WTC11 (cell line): ENCODE measurements around the gene S1PR3. TPM values are rescaled to one million over a fixed set of nuclear protein-coding genes. Genes with fewer than 3 reads are reported as not detected.

ENCODE experiments used
- ATAC-seq: fragments of 200-7000 bp; cut with Tn5 transposase; 2 replicates; pipeline ENCODE4 v1.10.0; 2021; ENCODE audit warnings: mild to moderate bottlenecking, moderate library complexity
- CTCF ChIA-PET: fragments of 300-600 bp; sonication (Branson Sonifier 250); formaldehyde crosslinking; loops from one replicate; lab custom pipeline; 2021; ENCODE audit warnings: antibody characterized with exemption; lab: Charles Lee
- POLR2A ChIA-PET: fragments of 350-600 bp; sonication (Branson Sonifier 250); formaldehyde crosslinking; loops from one replicate; lab custom pipeline; 2021; ENCODE audit warnings: antibody characterized with exemption; lab: Charles Lee
- DNase-seq: peaks from one replicate; pipeline ENCODE4 v3.0.0; 2021; ENCODE audit warnings: low spot score
- H3K27ac Mint-ChIP-seq: 2 replicates; pipeline ENCODE4 v1.8.0; 2021; ENCODE audit warnings: mixed read lengths
- H3K27me3 Mint-ChIP-seq: 2 replicates; pipeline ENCODE4 v1.8.0; 2021; ENCODE audit warnings: low read depth, mild to moderate bottlenecking, moderate library complexity, mixed read lengths
- H3K36me3 Mint-ChIP-seq: 2 replicates; pipeline ENCODE4 v1.8.0; 2021; ENCODE audit warnings: mixed read lengths
- H3K4me1 Mint-ChIP-seq: 2 replicates; pipeline ENCODE4 v1.8.0; 2022; ENCODE audit warnings: mixed read lengths
- H3K4me3 Mint-ChIP-seq: 2 replicates; pipeline ENCODE4 v1.8.0; 2021; ENCODE audit warnings: mild to moderate bottlenecking, moderate library complexity, mixed read lengths
- H3K9me3 Mint-ChIP-seq: 2 replicates; pipeline ENCODE4 v1.8.0; 2021; ENCODE audit warnings: mixed read lengths
- ERG ChIP-seq: fragments of 250-450 bp; sonication (Bioruptor Pico); IDR thresholded peaks from 2 replicates; pipeline ENCODE4 v1.8.0; 2021; ENCODE audit warnings: mild to moderate bottlenecking
- FOXJ3 ChIP-seq: sonication (generic); formaldehyde crosslinking; IDR thresholded peaks from 2 replicates; pipeline ENCODE4 v1.9.0; 2021; ENCODE audit warnings: missing genetic modification reagents, mild to moderate bottlenecking, borderline replicate concordance
- GABPB1 ChIP-seq: sonication (generic); formaldehyde crosslinking; IDR thresholded peaks from 2 replicates; pipeline ENCODE4 v1.8.1; 2023; ENCODE audit warnings: mild to moderate bottlenecking, missing genetic modification reagents
- KAT7 ChIP-seq: sonication (generic); formaldehyde crosslinking; IDR thresholded peaks from 2 replicates; pipeline ENCODE4 v1.8.1; 2023; ENCODE audit warnings: missing genetic modification reagents, mild to moderate bottlenecking, borderline replicate concordance
- MXD4 ChIP-seq: fragments of 250-450 bp; sonication (Bioruptor Pico); IDR thresholded peaks from 2 replicates; pipeline ENCODE4 v1.8.0; 2021; ENCODE audit warnings: mild to moderate bottlenecking, moderate library complexity, borderline replicate concordance
- MYBL2 ChIP-seq: sonication (generic); formaldehyde crosslinking; IDR thresholded peaks from 2 replicates; pipeline ENCODE4 v1.8.1; 2023; ENCODE audit warnings: mild to moderate bottlenecking, moderate library complexity, missing genetic modification reagents
- NR1H2 ChIP-seq: sonication (generic); formaldehyde crosslinking; IDR thresholded peaks from 2 replicates; pipeline ENCODE4 v1.9.0; 2021; ENCODE audit warnings: mild to moderate bottlenecking, moderate library complexity, missing genetic modification reagents
- NR2C2 ChIP-seq: sonication (generic); formaldehyde crosslinking; IDR thresholded peaks from 2 replicates; pipeline ENCODE4 v1.8.0; 2022; ENCODE audit warnings: mild to moderate bottlenecking, missing genetic modification reagents
- NR3C1 ChIP-seq: sonication (generic); formaldehyde crosslinking; conservative IDR thresholded peaks from 2 replicates; pipeline ENCODE4 v1.8.1; 2023; ENCODE audit warnings: low read depth, mild to moderate bottlenecking, missing genetic modification reagents
- OVOL2 ChIP-seq: fragments of 250-450 bp; sonication (Bioruptor Pico); IDR thresholded peaks from 2 replicates; pipeline ENCODE4 v1.9.0; 2021; ENCODE audit warnings: mild to moderate bottlenecking, borderline replicate concordance
- RORB ChIP-seq: fragments of 250-450 bp; sonication (Bioruptor Pico); IDR thresholded peaks from 2 replicates; pipeline ENCODE4 v1.9.0; 2021; ENCODE audit warnings: mild to moderate bottlenecking
- SMAD3 ChIP-seq: sonication (generic); formaldehyde crosslinking; IDR thresholded peaks from 2 replicates; pipeline ENCODE4 v1.8.0; 2022; ENCODE audit warnings: missing genetic modification reagents, mild to moderate bottlenecking, borderline replicate concordance
- SMAD4 ChIP-seq: sonication (generic); formaldehyde crosslinking; IDR thresholded peaks from 2 replicates; pipeline ENCODE4 v1.8.0; 2022; ENCODE audit warnings: mild to moderate bottlenecking, missing genetic modification reagents
- SOX15 ChIP-seq: fragments of 250-450 bp; sonication (Bioruptor Pico); IDR thresholded peaks from 2 replicates; pipeline ENCODE4 v1.9.0; 2021; ENCODE audit warnings: mild to moderate bottlenecking
- SP1 ChIP-seq: sonication (generic); formaldehyde crosslinking; conservative IDR thresholded peaks from 2 replicates; pipeline ENCODE4 v1.8.1; 2022; ENCODE audit warnings: missing genetic modification reagents
- TEAD1 ChIP-seq: sonication (generic); formaldehyde crosslinking; IDR thresholded peaks from 2 replicates; pipeline ENCODE4 v1.8.0; 2022; ENCODE audit warnings: mild to moderate bottlenecking, missing genetic modification reagents
- TP53 ChIP-seq: sonication (generic); formaldehyde crosslinking; IDR thresholded peaks from 2 replicates; pipeline ENCODE4 v1.8.1; 2023; ENCODE audit warnings: mild to moderate bottlenecking, missing genetic modification reagents
- ZMAT4 ChIP-seq: fragments of 250-450 bp; sonication (Bioruptor Pico); IDR thresholded peaks from 2 replicates; pipeline ENCODE4 v1.9.0; 2021; ENCODE audit warnings: mild to moderate bottlenecking
- ZNF121 ChIP-seq: sonication (generic); formaldehyde crosslinking; IDR thresholded peaks from 2 replicates; pipeline ENCODE4 v1.8.0; 2023; ENCODE audit warnings: missing genetic modification reagents
- ZNF423 ChIP-seq: fragments of 250-450 bp; sonication (Bioruptor Pico); IDR thresholded peaks from 2 replicates; pipeline ENCODE4 v2.1.2; 2022; ENCODE audit warnings: mild to moderate bottlenecking, moderate library complexity
- ZNF512 ChIP-seq: sonication (generic); formaldehyde crosslinking; IDR thresholded peaks from 2 replicates; pipeline ENCODE4 v1.8.1; 2022; ENCODE audit warnings: missing genetic modification reagents, borderline replicate concordance
- ZSCAN18 ChIP-seq: fragments of 250-450 bp; sonication (Bioruptor Pico); IDR thresholded peaks from 2 replicates; pipeline ENCODE4 v2.1.2; 2022; ENCODE audit warnings: mild to moderate bottlenecking, moderate library complexity
- total RNA-seq: library from RNA; stranded (reverse); gene quantifications from 3 replicates; pipeline ENCODE4 v1.2.3, GENCODE V29; 2021
- TF ChIP-seq, protein P1 (sequence below): sonication (generic); formaldehyde crosslinking; IDR thresholded peaks from 2 replicates; pipeline ENCODE4 v1.8.1; 2022; ENCODE audit warnings: low read depth, missing genetic modification reagents, borderline replicate concordance
- TF ChIP-seq, protein P2 (sequence below): sonication (generic); formaldehyde crosslinking; IDR thresholded peaks from 2 replicates; pipeline ENCODE4 v1.8.0; 2023; ENCODE audit warnings: missing genetic modification reagents, mild to moderate bottlenecking, borderline replicate concordance

S1PR3 gene
- total RNA-seq, 1 experiment from 2014 or later: 7.1 TPM

DNA sequence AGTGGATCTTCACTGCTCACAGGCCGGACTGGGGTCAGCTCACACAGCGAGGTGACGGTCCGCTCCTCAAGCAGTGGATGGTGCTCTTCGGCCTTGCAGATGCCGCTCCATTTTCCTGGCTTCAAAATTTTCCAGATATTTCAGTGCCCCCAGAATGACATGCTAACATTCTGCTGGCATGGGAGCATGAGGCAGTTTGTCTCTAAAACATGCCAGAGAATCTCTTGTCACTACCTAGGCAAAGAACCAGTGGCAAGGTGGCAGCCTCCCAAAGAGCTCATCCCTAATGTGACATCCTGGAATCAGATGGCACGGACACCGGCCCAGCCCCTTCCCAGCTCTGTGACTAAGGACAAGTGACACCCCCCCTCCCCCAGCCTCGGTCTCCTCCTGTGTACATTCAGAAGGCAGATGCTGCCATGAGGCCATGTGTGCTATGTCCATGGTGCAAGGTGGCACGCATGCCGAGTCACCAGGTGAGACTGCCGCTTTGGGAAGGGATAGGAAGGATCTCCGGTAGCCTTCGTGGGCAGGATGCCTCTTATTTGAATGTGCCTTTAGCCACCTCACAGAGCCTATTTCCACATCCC lies 2.7 kb downstream of the S1PR3 start:
- peaks cover 27% of the 10 kb centered on the region for H3K4me1 Mint-ChIP-seq
- H3K9me3 Mint-ChIP-seq: no peaks in the 10 kb centered on the region
- H3K27ac Mint-ChIP-seq: no peak overlapping the region
- peaks cover 18% of the 10 kb centered on the region for H3K27me3 Mint-ChIP-seq
- TF ChIP-seq ZNF423 (CRISPR knock-in tag) (no peak), NR2C2 (CRISPR knock-in tag) (no peak), ZMAT4 (no peak), SMAD3 (CRISPR knock-in tag) (no peak), RORB (CRISPR knock-in tag) (no peak), ZNF512 (CRISPR knock-in tag) (no peak), OVOL2 (CRISPR knock-in tag) (no peak), NR1H2 (CRISPR knock-in tag) (no peak), MXD4 (CRISPR knock-in tag) (no peak), MYBL2 (CRISPR knock-in tag) (no peak), ZNF121 (CRISPR knock-in tag) (no peak), TP53 (CRISPR knock-in tag) (no peak), SP1 (CRISPR knock-in tag) (no peak), ERG (no peak), ZSCAN18 (CRISPR knock-in tag) (no peak), FOXJ3 (CRISPR knock-in tag) (no peak), TEAD1 (CRISPR knock-in tag) (no peak)
- TF ChIP-seq, protein P1, sequence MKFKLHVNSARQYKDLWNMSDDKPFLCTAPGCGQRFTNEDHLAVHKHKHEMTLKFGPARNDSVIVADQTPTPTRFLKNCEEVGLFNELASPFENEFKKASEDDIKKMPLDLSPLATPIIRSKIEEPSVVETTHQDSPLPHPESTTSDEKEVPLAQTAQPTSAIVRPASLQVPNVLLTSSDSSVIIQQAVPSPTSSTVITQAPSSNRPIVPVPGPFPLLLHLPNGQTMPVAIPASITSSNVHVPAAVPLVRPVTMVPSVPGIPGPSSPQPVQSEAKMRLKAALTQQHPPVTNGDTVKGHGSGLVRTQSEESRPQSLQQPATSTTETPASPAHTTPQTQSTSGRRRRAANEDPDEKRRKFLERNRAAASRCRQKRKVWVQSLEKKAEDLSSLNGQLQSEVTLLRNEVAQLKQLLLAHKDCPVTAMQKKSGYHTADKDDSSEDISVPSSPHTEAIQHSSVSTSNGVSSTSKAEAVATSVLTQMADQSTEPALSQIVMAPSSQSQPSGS: no peak
- no peak for DNase-seq
- ATAC-seq: no peak
- ChIA-PET CTCF (no interaction called here), POLR2A (interaction anchor here (0.7 kb wide), 1 partner anchor 769 kb away, joined by 3 read pairs; no protein-coding TSS in a partner anchor)
- no peak overlapping the region for H3K4me3 Mint-ChIP-seq
- H3K36me3 Mint-ChIP-seq: no peaks in the 10 kb centered on the region

DNA sequence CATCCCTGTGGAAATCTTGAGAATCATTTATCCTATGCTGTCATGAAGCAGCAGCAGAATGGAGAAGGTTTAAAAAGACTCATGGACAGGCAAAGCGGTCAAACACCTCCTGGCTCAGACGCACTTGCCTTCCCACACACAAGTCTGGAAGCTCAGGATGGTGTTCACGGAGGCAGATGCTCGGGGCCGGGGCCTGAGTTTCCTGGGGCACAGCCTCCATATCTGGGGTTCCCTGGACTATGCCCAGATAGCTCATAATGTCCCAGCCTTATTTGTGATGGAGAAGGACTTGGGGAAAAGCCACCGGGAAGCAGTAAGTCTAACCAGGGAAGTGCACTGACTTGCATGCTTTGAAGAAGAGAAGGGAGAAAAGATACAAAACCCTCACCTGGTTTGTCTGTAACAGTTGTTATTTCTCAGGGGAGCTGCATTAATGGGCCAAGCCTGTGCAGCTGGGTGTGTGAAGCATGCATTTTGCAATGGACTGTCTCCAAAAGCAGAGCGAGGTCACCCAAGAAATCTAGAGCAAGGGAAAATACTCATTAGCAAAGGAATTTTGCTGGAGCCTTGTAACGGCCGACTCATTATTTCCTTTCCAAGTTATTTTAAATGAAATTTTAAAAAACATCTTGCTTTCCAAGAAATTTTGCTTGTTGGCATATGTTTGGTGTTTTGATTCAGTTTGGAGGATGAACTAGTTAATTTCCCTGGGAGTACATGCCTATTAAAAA lies 3.4 kb downstream of the S1PR3 start:
- ATAC-seq (no peak), DNase-seq (no peak)
- H3K9me3 Mint-ChIP-seq: no peaks in the 10 kb centered on the region
- CTCF ChIA-PET: no interaction called here
- no peak overlapping the region for H3K4me3 Mint-ChIP-seq
- no peaks in the 10 kb centered on the region for H3K36me3 Mint-ChIP-seq
- H3K4me1 Mint-ChIP-seq: peaks cover 20% of the 10 kb centered on the region
- peaks cover 14% of the 10 kb centered on the region for H3K27me3 Mint-ChIP-seq
- no peak overlapping the region for H3K27ac Mint-ChIP-seq
- TF ChIP-seq SMAD4 (CRISPR knock-in tag) (no peak), ZNF423 (CRISPR knock-in tag) (no peak), GABPB1 (no peak), OVOL2 (CRISPR knock-in tag) (no peak), KAT7 (CRISPR knock-in tag) (no peak), NR3C1 (CRISPR knock-in tag) (no peak), SOX15 (CRISPR knock-in tag) (no peak)
- TF ChIP-seq, protein P2, sequence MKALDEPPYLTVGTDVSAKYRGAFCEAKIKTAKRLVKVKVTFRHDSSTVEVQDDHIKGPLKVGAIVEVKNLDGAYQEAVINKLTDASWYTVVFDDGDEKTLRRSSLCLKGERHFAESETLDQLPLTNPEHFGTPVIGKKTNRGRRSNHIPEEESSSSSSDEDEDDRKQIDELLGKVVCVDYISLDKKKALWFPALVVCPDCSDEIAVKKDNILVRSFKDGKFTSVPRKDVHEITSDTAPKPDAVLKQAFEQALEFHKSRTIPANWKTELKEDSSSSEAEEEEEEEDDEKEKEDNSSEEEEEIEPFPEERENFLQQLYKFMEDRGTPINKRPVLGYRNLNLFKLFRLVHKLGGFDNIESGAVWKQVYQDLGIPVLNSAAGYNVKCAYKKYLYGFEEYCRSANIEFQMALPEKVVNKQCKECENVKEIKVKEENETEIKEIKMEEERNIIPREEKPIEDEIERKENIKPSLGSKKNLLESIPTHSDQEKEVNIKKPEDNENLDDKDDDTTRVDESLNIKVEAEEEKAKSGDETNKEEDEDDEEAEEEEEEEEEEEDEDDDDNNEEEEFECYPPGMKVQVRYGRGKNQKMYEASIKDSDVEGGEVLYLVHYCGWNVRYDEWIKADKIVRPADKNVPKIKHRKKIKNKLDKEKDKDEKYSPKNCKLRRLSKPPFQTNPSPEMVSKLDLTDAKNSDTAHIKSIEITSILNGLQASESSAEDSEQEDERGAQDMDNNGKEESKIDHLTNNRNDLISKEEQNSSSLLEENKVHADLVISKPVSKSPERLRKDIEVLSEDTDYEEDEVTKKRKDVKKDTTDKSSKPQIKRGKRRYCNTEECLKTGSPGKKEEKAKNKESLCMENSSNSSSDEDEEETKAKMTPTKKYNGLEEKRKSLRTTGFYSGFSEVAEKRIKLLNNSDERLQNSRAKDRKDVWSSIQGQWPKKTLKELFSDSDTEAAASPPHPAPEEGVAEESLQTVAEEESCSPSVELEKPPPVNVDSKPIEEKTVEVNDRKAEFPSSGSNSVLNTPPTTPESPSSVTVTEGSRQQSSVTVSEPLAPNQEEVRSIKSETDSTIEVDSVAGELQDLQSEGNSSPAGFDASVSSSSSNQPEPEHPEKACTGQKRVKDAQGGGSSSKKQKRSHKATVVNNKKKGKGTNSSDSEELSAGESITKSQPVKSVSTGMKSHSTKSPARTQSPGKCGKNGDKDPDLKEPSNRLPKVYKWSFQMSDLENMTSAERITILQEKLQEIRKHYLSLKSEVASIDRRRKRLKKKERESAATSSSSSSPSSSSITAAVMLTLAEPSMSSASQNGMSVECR: no peak
- TF ChIP-seq, all 79 proteins: peak for 0
- POLR2A ChIA-PET: no interaction called here
